WTC11 (cell line): ENCODE measurements around the gene ILF2. TPM values are rescaled to one million over a fixed set of nuclear protein-coding genes. Genes with fewer than 3 reads are reported as not detected.

Source experiments
- ATAC-seq: fragments of 200-7000 bp; cut with Tn5 transposase; 2 replicates; pipeline ENCODE4 v1.10.0; 2021; ENCODE audit warnings: mild to moderate bottlenecking, moderate library complexity
- CTCF ChIA-PET: fragments of 300-600 bp; sonication (Branson Sonifier 250); formaldehyde crosslinking; loops from one replicate; lab custom pipeline; 2021; ENCODE audit warnings: antibody characterized with exemption; lab: Charles Lee
- POLR2A ChIA-PET: fragments of 350-600 bp; sonication (Branson Sonifier 250); formaldehyde crosslinking; loops from one replicate; lab custom pipeline; 2021; ENCODE audit warnings: antibody characterized with exemption; lab: Charles Lee
- DNase-seq: peaks from one replicate; pipeline ENCODE4 v3.0.0; 2021; ENCODE audit warnings: low spot score
- H3K27ac Mint-ChIP-seq: 2 replicates; pipeline ENCODE4 v1.8.0; 2021; ENCODE audit warnings: mixed read lengths
- H3K27me3 Mint-ChIP-seq: 2 replicates; pipeline ENCODE4 v1.8.0; 2021; ENCODE audit warnings: low read depth, mild to moderate bottlenecking, moderate library complexity, mixed read lengths
- H3K36me3 Mint-ChIP-seq: 2 replicates; pipeline ENCODE4 v1.8.0; 2021; ENCODE audit warnings: mixed read lengths
- H3K4me1 Mint-ChIP-seq: 2 replicates; pipeline ENCODE4 v1.8.0; 2022; ENCODE audit warnings: mixed read lengths
- H3K4me3 Mint-ChIP-seq: 2 replicates; pipeline ENCODE4 v1.8.0; 2021; ENCODE audit warnings: mild to moderate bottlenecking, moderate library complexity, mixed read lengths
- H3K9me3 Mint-ChIP-seq: 2 replicates; pipeline ENCODE4 v1.8.0; 2021; ENCODE audit warnings: mixed read lengths
- EMX1 ChIP-seq: fragments of 250-450 bp; sonication (Bioruptor Pico); IDR thresholded peaks from 2 replicates; pipeline ENCODE4 v1.8.0; 2021; ENCODE audit warnings: mild to moderate bottlenecking
- ETV6 ChIP-seq: sonication (generic); formaldehyde crosslinking; IDR thresholded peaks from 2 replicates; pipeline ENCODE4 v1.8.1; 2022; ENCODE audit warnings: mild to moderate bottlenecking, missing genetic modification reagents
- GABPB1 ChIP-seq: sonication (generic); formaldehyde crosslinking; IDR thresholded peaks from 2 replicates; pipeline ENCODE4 v1.8.1; 2023; ENCODE audit warnings: mild to moderate bottlenecking, missing genetic modification reagents
- HMGA2 ChIP-seq: fragments of 250-450 bp; sonication (Bioruptor Pico); IDR thresholded peaks from 2 replicates; pipeline ENCODE4 v1.4.0; 2021; ENCODE audit warnings: mild to moderate bottlenecking, moderate library complexity
- IRF2 ChIP-seq: sonication (generic); formaldehyde crosslinking; IDR thresholded peaks from 2 replicates; pipeline ENCODE4 v1.8.0; 2022; ENCODE audit warnings: low read depth, missing genetic modification reagents, borderline replicate concordance
- MXD4 ChIP-seq: fragments of 250-450 bp; sonication (Bioruptor Pico); IDR thresholded peaks from 2 replicates; pipeline ENCODE4 v1.8.0; 2021; ENCODE audit warnings: mild to moderate bottlenecking, moderate library complexity, borderline replicate concordance
- NFYB ChIP-seq: sonication (generic); formaldehyde crosslinking; conservative IDR thresholded peaks from 2 replicates; pipeline ENCODE4 v1.8.0; 2022; ENCODE audit warnings: low read depth, missing genetic modification reagents
- NR1H2 ChIP-seq: sonication (generic); formaldehyde crosslinking; IDR thresholded peaks from 2 replicates; pipeline ENCODE4 v1.9.0; 2021; ENCODE audit warnings: mild to moderate bottlenecking, moderate library complexity, missing genetic modification reagents
- OVOL2 ChIP-seq: fragments of 250-450 bp; sonication (Bioruptor Pico); IDR thresholded peaks from 2 replicates; pipeline ENCODE4 v1.9.0; 2021; ENCODE audit warnings: mild to moderate bottlenecking, borderline replicate concordance
- ZNF138 ChIP-seq: sonication (generic); formaldehyde crosslinking; conservative IDR thresholded peaks from 2 replicates; pipeline ENCODE4 v1.8.1; 2022; ENCODE audit warnings: mild to moderate bottlenecking, moderate library complexity, missing genetic modification reagents
- ZNF263 ChIP-seq: sonication (generic); formaldehyde crosslinking; IDR thresholded peaks from 2 replicates; pipeline ENCODE4 v1.8.1; 2022; ENCODE audit warnings: low read depth, mild to moderate bottlenecking, moderate library complexity, missing genetic modification reagents
- ZNF281 ChIP-seq: sonication (generic); formaldehyde crosslinking; IDR thresholded peaks from 2 replicates; pipeline ENCODE4 v1.8.0; 2023; ENCODE audit warnings: mild to moderate bottlenecking, missing genetic modification reagents
- ZNF396 ChIP-seq: fragments of 250-450 bp; sonication (Bioruptor Pico); IDR thresholded peaks from 2 replicates; pipeline ENCODE4 v1.8.0; 2021; ENCODE audit warnings: mild to moderate bottlenecking, moderate library complexity, borderline replicate concordance
- ZNF512 ChIP-seq: sonication (generic); formaldehyde crosslinking; IDR thresholded peaks from 2 replicates; pipeline ENCODE4 v1.8.1; 2022; ENCODE audit warnings: missing genetic modification reagents, borderline replicate concordance
- ZNF671 ChIP-seq: fragments of 250-450 bp; sonication (Bioruptor Pico); IDR thresholded peaks from 2 replicates; pipeline ENCODE4 v1.8.0; 2021; ENCODE audit warnings: mild to moderate bottlenecking
- total RNA-seq: library from RNA; stranded (reverse); gene quantifications from 3 replicates; pipeline ENCODE4 v1.2.3, GENCODE V29; 2021
- TF ChIP-seq, protein P1 (sequence below): sonication (generic); formaldehyde crosslinking; conservative IDR thresholded peaks from 2 replicates; pipeline ENCODE4 v1.8.1; 2023; ENCODE audit warnings: mild to moderate bottlenecking, low read depth, missing genetic modification reagents, moderate library complexity
- TF ChIP-seq, protein P2 (sequence below): fragments of 250-450 bp; sonication (Bioruptor Pico); IDR thresholded peaks from 2 replicates; pipeline ENCODE4 v1.9.0; 2021; ENCODE audit warnings: mild to moderate bottlenecking, borderline replicate concordance
- TF ChIP-seq, protein P3 (sequence below): sonication (generic); formaldehyde crosslinking; IDR thresholded peaks from 2 replicates; pipeline ENCODE4 v1.8.1; 2022; ENCODE audit warnings: mild to moderate bottlenecking, moderate library complexity, missing genetic modification reagents

Gene ILF2
- total RNA-seq, 1 experiment from 2014 or later, result 337 TPM

DNA sequence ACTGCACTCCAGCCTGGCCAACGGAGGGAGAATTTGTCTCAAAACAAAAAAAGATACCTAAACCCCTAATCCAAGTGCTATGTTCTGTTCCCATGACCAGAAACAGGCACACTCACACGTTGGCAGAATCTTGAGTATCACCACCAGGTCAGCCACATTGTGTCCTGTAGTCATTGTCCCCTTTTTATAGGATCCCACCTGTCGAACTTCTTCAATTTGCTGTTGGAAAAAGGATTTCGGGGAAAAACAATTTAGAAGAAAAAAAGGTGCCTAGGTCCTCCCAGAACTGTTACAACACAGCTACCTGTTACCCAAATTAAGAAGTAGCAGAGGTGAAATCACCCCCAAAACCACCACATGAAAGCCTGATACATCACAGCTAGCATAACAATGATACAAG, 3.4 kb downstream of the ILF2 start:
- Mint-ChIP-seq H3K27me3 (no peaks in the 10 kb centered on the region), H3K4me3 (no peak overlapping the region), H3K27ac (no peak overlapping the region), H3K4me1 (peaks cover 14% of the 10 kb centered on the region), H3K9me3 (no peaks in the 10 kb centered on the region), H3K36me3 (peaks cover 79% of the 10 kb centered on the region)
- DNase-seq (no peak), ATAC-seq (no peak)
- POLR2A ChIA-PET, result no interaction called here
- TF ChIP-seq IRF2 (CRISPR knock-in tag) (no peak), ETV6 (CRISPR knock-in tag) (no peak), HMGA2 (no peak)
- TF ChIP-seq, protein P1, sequence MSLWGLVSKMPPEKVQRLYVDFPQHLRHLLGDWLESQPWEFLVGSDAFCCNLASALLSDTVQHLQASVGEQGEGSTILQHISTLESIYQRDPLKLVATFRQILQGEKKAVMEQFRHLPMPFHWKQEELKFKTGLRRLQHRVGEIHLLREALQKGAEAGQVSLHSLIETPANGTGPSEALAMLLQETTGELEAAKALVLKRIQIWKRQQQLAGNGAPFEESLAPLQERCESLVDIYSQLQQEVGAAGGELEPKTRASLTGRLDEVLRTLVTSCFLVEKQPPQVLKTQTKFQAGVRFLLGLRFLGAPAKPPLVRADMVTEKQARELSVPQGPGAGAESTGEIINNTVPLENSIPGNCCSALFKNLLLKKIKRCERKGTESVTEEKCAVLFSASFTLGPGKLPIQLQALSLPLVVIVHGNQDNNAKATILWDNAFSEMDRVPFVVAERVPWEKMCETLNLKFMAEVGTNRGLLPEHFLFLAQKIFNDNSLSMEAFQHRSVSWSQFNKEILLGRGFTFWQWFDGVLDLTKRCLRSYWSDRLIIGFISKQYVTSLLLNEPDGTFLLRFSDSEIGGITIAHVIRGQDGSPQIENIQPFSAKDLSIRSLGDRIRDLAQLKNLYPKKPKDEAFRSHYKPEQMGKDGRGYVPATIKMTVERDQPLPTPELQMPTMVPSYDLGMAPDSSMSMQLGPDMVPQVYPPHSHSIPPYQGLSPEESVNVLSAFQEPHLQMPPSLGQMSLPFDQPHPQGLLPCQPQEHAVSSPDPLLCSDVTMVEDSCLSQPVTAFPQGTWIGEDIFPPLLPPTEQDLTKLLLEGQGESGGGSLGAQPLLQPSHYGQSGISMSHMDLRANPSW (CRISPR knock-in tag), result no peak
- TF ChIP-seq, protein P2, sequence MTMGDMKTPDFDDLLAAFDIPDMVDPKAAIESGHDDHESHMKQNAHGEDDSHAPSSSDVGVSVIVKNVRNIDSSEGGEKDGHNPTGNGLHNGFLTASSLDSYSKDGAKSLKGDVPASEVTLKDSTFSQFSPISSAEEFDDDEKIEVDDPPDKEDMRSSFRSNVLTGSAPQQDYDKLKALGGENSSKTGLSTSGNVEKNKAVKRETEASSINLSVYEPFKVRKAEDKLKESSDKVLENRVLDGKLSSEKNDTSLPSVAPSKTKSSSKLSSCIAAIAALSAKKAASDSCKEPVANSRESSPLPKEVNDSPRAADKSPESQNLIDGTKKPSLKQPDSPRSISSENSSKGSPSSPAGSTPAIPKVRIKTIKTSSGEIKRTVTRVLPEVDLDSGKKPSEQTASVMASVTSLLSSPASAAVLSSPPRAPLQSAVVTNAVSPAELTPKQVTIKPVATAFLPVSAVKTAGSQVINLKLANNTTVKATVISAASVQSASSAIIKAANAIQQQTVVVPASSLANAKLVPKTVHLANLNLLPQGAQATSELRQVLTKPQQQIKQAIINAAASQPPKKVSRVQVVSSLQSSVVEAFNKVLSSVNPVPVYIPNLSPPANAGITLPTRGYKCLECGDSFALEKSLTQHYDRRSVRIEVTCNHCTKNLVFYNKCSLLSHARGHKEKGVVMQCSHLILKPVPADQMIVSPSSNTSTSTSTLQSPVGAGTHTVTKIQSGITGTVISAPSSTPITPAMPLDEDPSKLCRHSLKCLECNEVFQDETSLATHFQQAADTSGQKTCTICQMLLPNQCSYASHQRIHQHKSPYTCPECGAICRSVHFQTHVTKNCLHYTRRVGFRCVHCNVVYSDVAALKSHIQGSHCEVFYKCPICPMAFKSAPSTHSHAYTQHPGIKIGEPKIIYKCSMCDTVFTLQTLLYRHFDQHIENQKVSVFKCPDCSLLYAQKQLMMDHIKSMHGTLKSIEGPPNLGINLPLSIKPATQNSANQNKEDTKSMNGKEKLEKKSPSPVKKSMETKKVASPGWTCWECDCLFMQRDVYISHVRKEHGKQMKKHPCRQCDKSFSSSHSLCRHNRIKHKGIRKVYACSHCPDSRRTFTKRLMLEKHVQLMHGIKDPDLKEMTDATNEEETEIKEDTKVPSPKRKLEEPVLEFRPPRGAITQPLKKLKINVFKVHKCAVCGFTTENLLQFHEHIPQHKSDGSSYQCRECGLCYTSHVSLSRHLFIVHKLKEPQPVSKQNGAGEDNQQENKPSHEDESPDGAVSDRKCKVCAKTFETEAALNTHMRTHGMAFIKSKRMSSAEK (CRISPR knock-in tag), result no peak
- CTCF ChIA-PET, result no interaction called here

DNA sequence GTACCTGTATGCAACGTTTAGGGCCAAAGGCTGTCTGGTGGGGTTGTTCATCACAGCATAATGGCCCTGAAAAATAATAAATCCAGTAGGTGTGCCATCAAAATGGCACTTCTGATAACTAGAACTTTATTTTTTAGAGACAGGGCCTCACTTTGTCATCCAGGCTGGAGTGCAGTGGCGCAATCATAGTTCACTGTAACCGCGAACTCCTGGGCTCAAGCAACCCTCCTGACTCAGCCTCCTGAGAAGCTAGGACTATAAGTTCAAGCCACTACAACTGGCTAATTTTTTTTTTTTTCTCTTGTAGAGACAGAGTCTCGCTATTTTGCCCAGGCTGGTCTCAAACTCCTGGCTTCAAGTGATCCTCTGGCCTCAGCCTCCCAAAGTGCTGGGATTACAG, 7.6 kb downstream of the ILF2 start:
- Mint-ChIP-seq H3K27me3 (no peaks in the 10 kb centered on the region), H3K4me3 (no peak overlapping the region), H3K36me3 (peaks cover 79% of the 10 kb centered on the region), H3K9me3 (no peaks in the 10 kb centered on the region), H3K27ac (no peak overlapping the region), H3K4me1 (peaks cover 8% of the 10 kb centered on the region)
- ChIA-PET CTCF (interaction anchor here (0.6 kb wide), 1 partner anchor 11 kb away, joined by 4 read pairs; no protein-coding TSS in a partner anchor), POLR2A (interaction anchor here (0.6 kb wide), 1 partner anchor 29 kb away, joined by 3 read pairs; the partner anchor contains the start of gene CHTOP)
- DNase-seq, result no peak
- no peak for ATAC-seq
- TF ChIP-seq OVOL2 (no peak), ZNF263 (no peak), NR1H2 (CRISPR knock-in tag) (no peak), ZNF138 (CRISPR knock-in tag) (no peak), NFYB (CRISPR knock-in tag) (no peak), ZNF671 (CRISPR knock-in tag) (no peak), ZNF512 (CRISPR knock-in tag) (no peak), ZNF396 (no peak), MXD4 (CRISPR knock-in tag) (no peak), ZNF281 (CRISPR knock-in tag) (no peak), GABPB1 (no peak), EMX1 (CRISPR knock-in tag) (no peak)
- TF ChIP-seq, protein P2 (CRISPR knock-in tag), result no peak
- TF ChIP-seq, protein P3, sequence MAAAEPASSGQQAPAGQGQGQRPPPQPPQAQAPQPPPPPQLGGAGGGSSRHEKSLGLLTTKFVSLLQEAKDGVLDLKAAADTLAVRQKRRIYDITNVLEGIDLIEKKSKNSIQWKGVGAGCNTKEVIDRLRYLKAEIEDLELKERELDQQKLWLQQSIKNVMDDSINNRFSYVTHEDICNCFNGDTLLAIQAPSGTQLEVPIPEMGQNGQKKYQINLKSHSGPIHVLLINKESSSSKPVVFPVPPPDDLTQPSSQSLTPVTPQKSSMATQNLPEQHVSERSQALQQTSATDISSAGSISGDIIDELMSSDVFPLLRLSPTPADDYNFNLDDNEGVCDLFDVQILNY (CRISPR knock-in tag), result no peak
